Melanocyte of skin (primary cell): ENCODE results near the gene ZNF502. TPM values are rescaled to one million over a fixed set of nuclear protein-coding genes. Genes with fewer than 3 reads are reported as not detected.

Experiments
- total RNA-seq, 2 donors: library from RNA; depleted of rRNA; stranded (reverse); fragments of >200 nt; gene quantifications; 2 replicates each; pipeline ENCODE4 v1.2.3, GENCODE V29; 2012

The ZNF502 gene
- total RNA-seq: 1 to 10 TPM; 2.0 to 2.1 TPM

GRCh38 chr3:44712455-44713075 lies at the start of gene ZNF502:
Gene ZNF502 (plus strand): TSS chr3:44712660. CDS start chr3:44720262, 7,602 bp downstream.

DNA sequence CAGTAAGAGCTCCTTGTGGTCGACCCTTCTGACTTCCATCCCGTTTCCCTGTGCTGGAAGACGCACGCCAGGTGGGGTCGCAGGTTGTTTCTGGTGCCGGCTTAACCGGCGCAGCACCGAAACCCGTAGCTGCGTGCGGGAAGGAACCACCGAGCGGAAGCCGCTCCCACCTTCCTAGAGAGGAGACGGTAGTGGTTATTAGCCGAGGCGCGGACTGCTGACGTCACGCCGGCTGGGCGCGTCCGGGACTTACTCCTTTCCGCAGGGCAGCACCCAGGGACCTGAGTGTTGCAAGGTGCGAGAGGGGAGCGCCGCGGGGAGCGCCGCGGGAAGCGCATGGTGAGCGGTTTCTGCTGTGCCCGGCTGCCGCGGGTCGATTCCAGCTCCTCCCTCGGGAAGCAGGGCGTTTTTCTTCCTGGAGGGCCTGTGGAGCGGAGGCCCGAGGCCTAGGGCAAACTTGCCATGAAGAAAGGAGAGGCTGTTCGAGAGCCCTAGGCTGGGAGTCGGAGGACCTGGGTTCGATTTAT lies 17.0 kb downstream of the ZNF502 start, which contains the start of gene ZNF501:
ZNF501 (plus strand) TSS at position 252 of the 527 bp plus-strand sequence. CDS start 4,787 bp downstream, outside the sequence.

DNA sequence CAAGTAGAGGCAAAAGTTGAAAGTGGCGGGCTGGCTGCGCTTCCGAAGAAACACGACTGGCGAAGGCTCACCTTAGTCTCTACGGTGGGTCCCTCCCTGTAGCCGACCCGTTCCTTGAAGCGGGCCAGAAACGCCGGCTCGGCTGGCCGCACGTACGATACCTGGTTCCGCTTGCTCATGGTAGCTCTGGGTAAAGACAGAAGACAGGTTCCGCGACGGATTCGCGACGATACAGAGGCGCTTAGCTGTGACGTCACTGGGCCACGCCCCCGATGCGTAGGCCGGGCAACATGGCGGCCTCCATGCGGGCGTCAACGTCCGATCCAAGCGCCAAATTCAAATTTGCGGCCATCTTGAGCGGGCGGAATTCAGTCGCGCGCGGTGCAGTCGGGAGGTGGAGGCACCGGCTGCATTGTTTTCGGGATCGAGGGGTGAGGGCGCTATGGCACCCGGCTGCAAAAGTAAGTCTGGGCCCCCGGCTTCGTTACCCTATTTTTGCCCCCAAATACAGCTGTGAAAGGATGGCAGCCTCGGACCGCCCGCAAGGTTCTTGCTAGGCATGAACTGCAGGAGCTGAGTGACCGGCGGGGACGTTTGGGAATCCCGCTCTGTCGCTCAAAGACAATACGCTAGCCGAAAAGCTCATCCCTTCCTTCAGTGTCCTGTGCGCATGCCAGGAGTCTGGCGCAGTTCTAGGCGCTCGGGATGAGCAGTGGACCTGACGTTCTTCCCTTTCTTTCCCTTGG lies 49.1 kb downstream of the ZNF502 start, which contains the start of the genes KIAA1143 and KIF15:
KIAA1143 (minus strand) TSS at position 196 of the 746 bp plus-strand sequence; CDS start at position 179, 17 bp downstream.
KIF15 (plus strand) TSS at position 371 of the 746 bp plus-strand sequence; CDS start at position 443, 72 bp downstream.

Other genes starting within 250 kb of the ZNF502 start
- 1 to 10 TPM; 5.2 to 5.7 TPM for gene ZNF445, start 235.0 kb upstream of the ZNF502 start, total RNA-seq
- gene ZKSCAN7, start 157.5 kb upstream of the ZNF502 start, total RNA-seq: 1 to 10 TPM; 3.4 to 5.0 TPM
- gene ZNF660, start 127.7 kb upstream of the ZNF502 start, total RNA-seq: under 1 TPM; 0.69 to 1.00 TPM
- gene ZNF197, start 87.6 kb upstream of the ZNF502 start, total RNA-seq: 10 to 100 TPM; 21.3 to 22.6 TPM
- 10 to 100 TPM; 15.7 to 17.6 TPM for gene ZNF35, start 63.9 kb upstream of the ZNF502 start, total RNA-seq
- 1 to 10 TPM; 2.3 to 2.8 TPM for gene ZNF501, start 17.0 kb downstream of the ZNF502 start, total RNA-seq
- gene KIAA1143, start 49.0 kb downstream of the ZNF502 start, total RNA-seq: 10 to 100 TPM; 11.4 to 12.0 TPM
- gene KIF15, start 49.1 kb downstream of the ZNF502 start, total RNA-seq: 1 to 10 TPM; 4.5 to 9.3 TPM
- gene TMEM42, start 149.3 kb downstream of the ZNF502 start, total RNA-seq: 1 to 10 TPM; 4.7 to 7.9 TPM
- not detected for gene TGM4, start 161.9 kb downstream of the ZNF502 start, total RNA-seq